HCT116 (cell line): ENCODE results near the gene DMWD. TPM values are rescaled to one million over a fixed set of nuclear protein-coding genes. Genes with fewer than 3 reads are reported as not detected.

ENCODE experiments used
- ATAC-seq: fragments of 200-7000 bp; cut with Tn5 transposase; 2 replicates; pipeline ENCODE4 v1.9.1; 2020; ENCODE audit warnings: mild to moderate bottlenecking, moderate library complexity
- BruUV-seq: library from RNA; stranded (reverse); fragments of 400-500 nt; replicated peaks from 2 replicates; lab custom pipeline; 2021; lab: Mats Ljungman, UMichigan
- CTCF ChIA-PET: fragments of 300-600 bp; sonication (Branson Sonifier 250); formaldehyde crosslinking; loops from one replicate; lab custom pipeline; 2021; ENCODE audit warnings: antibody characterized with exemption; lab: Charles Lee
- POLR2A ChIA-PET: fragments of 300-600, 350-600 bp; sonication (Branson Sonifier 250); formaldehyde crosslinking; loops from one replicate; lab custom pipeline; 2021; ENCODE audit warnings: antibody characterized with exemption; lab: Charles Lee
- RAD21 ChIA-PET, 2 experiments: fragments of 300-600 bp; sonication (Branson Sonifier 250); formaldehyde crosslinking; loops; one replicate each; lab custom pipeline; 2023; ENCODE audit warnings: low total read pairs in 2 of 2; ENCODE audit not compliant: uncharacterized antibody in 2 of 2, unreplicated experiment in 2 of 2, low non-redundant PET in 1 of 2; lab: Charles Lee
- DNase-seq: peaks from one replicate; pipeline ENCODE4 v3.0.0-alpha.2; 2010; ENCODE audit warnings: low read depth, low spot score
- H2AFZ ChIP-seq: fragments of 200-600 bp; shearing (Covaris generic), sonication (generic); 2 replicates; pipeline ENCODE4 v1.6.1; 2017; ENCODE audit warnings: low read depth, mixed run types, mixed read lengths, antibody characterized with exemption, low read length; ENCODE audit not compliant: poor library complexity, severe bottlenecking
- H3K27ac ChIP-seq: 2 replicates; pipeline ENCODE4 v1.5.1; 2012; ENCODE audit warnings: low read depth, low read length
- H3K27me3 ChIP-seq: fragments of 200-600 bp; sonication (generic); 2 replicates; pipeline ENCODE4 v1.6.1; 2016; ENCODE audit warnings: mixed run types, low read length, mixed read lengths; ENCODE audit not compliant: insufficient read depth
- H3K36me3 ChIP-seq, 2 experiments: fragments of 200-500 bp in 1 of 2; fragments of 200-600 bp in 1 of 2; sonication (Bioruptor generic) in 1 of 2; sonication (generic) in 1 of 2; 2 replicates each; pipeline versions ENCODE4 v1.5.1 to v1.6.1; 2014 to 2016; ENCODE audit warnings: low read length in 2 of 2, inconsistent platforms in 1 of 2, mixed read lengths in 1 of 2, mixed run types in 1 of 2; ENCODE audit not compliant: insufficient read depth in 2 of 2, control insufficient read depth in 1 of 2
- H3K4me1 ChIP-seq, 2 experiments: fragments of 200-600 bp in 1 of 2; sonication (generic) in 1 of 2; 2 replicates each; pipeline versions ENCODE4 v1.5.1 to v1.6.1; 2012 to 2017; ENCODE audit warnings: low read length in 2 of 2, inconsistent platforms in 1 of 2, mild to moderate bottlenecking in 1 of 2, mixed read lengths in 1 of 2, mixed run types in 1 of 2, moderate library complexity in 1 of 2; ENCODE audit not compliant: insufficient read depth in 2 of 2, control insufficient read depth in 1 of 2
- H3K4me2 ChIP-seq: fragments of 200-600 bp; sonication (generic); 2 replicates; pipeline ENCODE4 v1.6.1; 2017; ENCODE audit warnings: mixed run types, low read length, mixed read lengths
- H3K4me3 ChIP-seq, 2 experiments: fragments of 200-600 bp in 1 of 2; sonication (generic) in 1 of 2; replicated peaks in 1 of 2; 2 replicates each; pipeline ENCODE4 v1.5.1; 2011 to 2016; ENCODE audit warnings: low read length in 2 of 2, control low read depth in 1 of 2, low read depth in 1 of 2, mild to moderate bottlenecking in 1 of 2, mixed read lengths in 1 of 2, mixed run types in 1 of 2
- H3K79me2 ChIP-seq: fragments of 200-600 bp; sonication (generic); 2 replicates; pipeline ENCODE4 v1.6.1; 2017; ENCODE audit warnings: mild to moderate bottlenecking, mixed run types, low read length, moderate library complexity, mixed read lengths; ENCODE audit not compliant: insufficient read depth
- H3K9ac ChIP-seq: fragments of 200-600 bp; sonication (generic); 2 replicates; pipeline ENCODE4 v1.6.1; 2016; ENCODE audit warnings: low read length, mixed read lengths
- H3K9me2 ChIP-seq: fragments of 200-600 bp; sonication (generic), shearing (Covaris generic); 2 replicates; pipeline ENCODE4 v1.6.1; 2017; ENCODE audit warnings: mixed run types, mild to moderate bottlenecking, moderate library complexity; ENCODE audit not compliant: insufficient read depth
- H3K9me3 ChIP-seq, 2 experiments: fragments of 200-500 bp in 1 of 2; fragments of 200-600 bp in 1 of 2; sonication (Bioruptor generic) in 1 of 2; sonication (generic) in 1 of 2; 2 replicates each; pipeline ENCODE4 v1.6.1; 2014 to 2017; ENCODE audit warnings: low read length in 2 of 2, mixed read lengths in 2 of 2, inconsistent platforms in 1 of 2, low read depth in 1 of 2, mild to moderate bottlenecking in 1 of 2, mixed run types in 1 of 2, moderate library complexity in 1 of 2; ENCODE audit not compliant: control insufficient read depth in 1 of 2, insufficient read depth in 1 of 2
- H4K20me1 ChIP-seq: fragments of 200-600 bp; sonication (generic), shearing (Covaris generic); 2 replicates; pipeline ENCODE4 v1.6.1; 2017; ENCODE audit warnings: mixed run types, mild to moderate bottlenecking, moderate library complexity; ENCODE audit not compliant: insufficient read depth
- CBX3 ChIP-seq: IDR thresholded peaks from 2 replicates; pipeline ENCODE4 v1.6.1; 2012; ENCODE audit warnings: low read depth
- CEBPB ChIP-seq: IDR thresholded peaks from 2 replicates; pipeline ENCODE4 v1.6.1; 2012; ENCODE audit warnings: low read depth
- EGR1 ChIP-seq: IDR thresholded peaks from 2 replicates; pipeline ENCODE4 v1.6.1; 2012; ENCODE audit warnings: low read depth
- ELF1 ChIP-seq: IDR thresholded peaks from 2 replicates; pipeline ENCODE4 v1.6.1; 2012; ENCODE audit warnings: low read depth, borderline replicate concordance
- EZH2 ChIP-seq: fragments of 200-600 bp; sonication (generic); IDR thresholded peaks from 2 replicates; pipeline ENCODE4 v1.6.1; 2017; ENCODE audit warnings: antibody characterized with exemption, mixed run types
- EZH2phosphoT487 ChIP-seq: fragments of 200-600 bp; IDR thresholded peaks from 2 replicates; pipeline ENCODE4 v1.6.1; 2018; ENCODE audit warnings: antibody characterized with exemption, borderline replicate concordance
- JUND ChIP-seq: IDR thresholded peaks from 2 replicates; pipeline ENCODE4 v1.6.1; 2012
- POLR2A ChIP-seq: IDR thresholded peaks from 2 replicates; pipeline ENCODE4 v1.7.0; 2011; ENCODE audit warnings: borderline replicate concordance; ENCODE audit not compliant: insufficient read depth, insufficient read length; ENCODE audit errors: extremely low read depth
- POLR2AphosphoS5 ChIP-seq: IDR thresholded peaks from 2 replicates; pipeline ENCODE4 v1.6.1; 2011; ENCODE audit warnings: mild to moderate bottlenecking, low read depth, low read length, moderate library complexity
- RAD21 ChIP-seq: IDR thresholded peaks from 2 replicates; pipeline ENCODE4 v1.6.1; 2012; ENCODE audit warnings: low read depth, mild to moderate bottlenecking
- SIN3A ChIP-seq: IDR thresholded peaks from 2 replicates; pipeline ENCODE4 v1.6.1; 2012; ENCODE audit warnings: low read depth
- SP1 ChIP-seq: IDR thresholded peaks from 2 replicates; pipeline ENCODE4 v1.6.1; 2012; ENCODE audit warnings: low read depth
- SRF ChIP-seq: IDR thresholded peaks from 2 replicates; pipeline ENCODE4 v1.6.1; 2012; ENCODE audit warnings: low read depth
- TCF7L2 ChIP-seq: IDR thresholded peaks from 2 replicates; pipeline ENCODE4 v1.7.0; 2011; ENCODE audit warnings: borderline replicate concordance, inconsistent platforms; ENCODE audit not compliant: insufficient read depth, insufficient read length; ENCODE audit errors: extremely low read depth
- ZNF274 ChIP-seq: fragments of 200-500 bp; sonication (Bioruptor generic); IDR thresholded peaks from 2 replicates; pipeline ENCODE4 v1.6.1; 2014; ENCODE audit warnings: mild to moderate bottlenecking, low read depth, low read length, inconsistent platforms
- intact Hi-C: fragments of 100-400 bp; cut with micrococcal nuclease; formaldehyde crosslinking; loops from 2 replicates; pipeline ENCODE4 v1.10.0; 2022
- total RNA-seq: library from RNA; stranded (reverse); gene quantifications from one replicate; pipeline ENCODE4 v1.2.1, GENCODE V29; 2021; ENCODE audit not compliant: unreplicated experiment
- TF ChIP-seq, protein P1 (sequence below): IDR thresholded peaks from 2 replicates; pipeline ENCODE4 v1.6.1; 2012; ENCODE audit warnings: low read depth
- TF ChIP-seq, protein P2 (sequence below): IDR thresholded peaks from 2 replicates; pipeline ENCODE4 v1.6.1; 2012
- TF ChIP-seq, protein P3 (sequence below): IDR thresholded peaks from 2 replicates; pipeline ENCODE4 v1.6.1; 2011; ENCODE audit warnings: mild to moderate bottlenecking, low read length, moderate library complexity; ENCODE audit not compliant: insufficient replicate concordance; ENCODE audit errors: extremely low read depth
- TF ChIP-seq, protein P4 (sequence below): IDR thresholded peaks from 2 replicates; pipeline ENCODE4 v1.6.1; 2012

DMWD gene
- total RNA-seq, 1 experiment from 2014 or later = 56.8 TPM

- no peaks in the 10 kb centered on the region for H3K36me3 ChIP-seq
- ATAC-seq (no peak), DNase-seq (no peak)
- H3K9me3 ChIP-seq = no peaks in the 10 kb centered on the region
- intact Hi-C loops = no loop called here
- H3K4me2 ChIP-seq = no peak overlapping the region
- ChIA-PET CTCF (no interaction called here), RAD21 (no interaction called here), POLR2A (no interaction called here)
- no peak overlapping the region for H3K9ac ChIP-seq
- no peak for TF ChIP-seq ELF1
- TF ChIP-seq, protein P1, sequence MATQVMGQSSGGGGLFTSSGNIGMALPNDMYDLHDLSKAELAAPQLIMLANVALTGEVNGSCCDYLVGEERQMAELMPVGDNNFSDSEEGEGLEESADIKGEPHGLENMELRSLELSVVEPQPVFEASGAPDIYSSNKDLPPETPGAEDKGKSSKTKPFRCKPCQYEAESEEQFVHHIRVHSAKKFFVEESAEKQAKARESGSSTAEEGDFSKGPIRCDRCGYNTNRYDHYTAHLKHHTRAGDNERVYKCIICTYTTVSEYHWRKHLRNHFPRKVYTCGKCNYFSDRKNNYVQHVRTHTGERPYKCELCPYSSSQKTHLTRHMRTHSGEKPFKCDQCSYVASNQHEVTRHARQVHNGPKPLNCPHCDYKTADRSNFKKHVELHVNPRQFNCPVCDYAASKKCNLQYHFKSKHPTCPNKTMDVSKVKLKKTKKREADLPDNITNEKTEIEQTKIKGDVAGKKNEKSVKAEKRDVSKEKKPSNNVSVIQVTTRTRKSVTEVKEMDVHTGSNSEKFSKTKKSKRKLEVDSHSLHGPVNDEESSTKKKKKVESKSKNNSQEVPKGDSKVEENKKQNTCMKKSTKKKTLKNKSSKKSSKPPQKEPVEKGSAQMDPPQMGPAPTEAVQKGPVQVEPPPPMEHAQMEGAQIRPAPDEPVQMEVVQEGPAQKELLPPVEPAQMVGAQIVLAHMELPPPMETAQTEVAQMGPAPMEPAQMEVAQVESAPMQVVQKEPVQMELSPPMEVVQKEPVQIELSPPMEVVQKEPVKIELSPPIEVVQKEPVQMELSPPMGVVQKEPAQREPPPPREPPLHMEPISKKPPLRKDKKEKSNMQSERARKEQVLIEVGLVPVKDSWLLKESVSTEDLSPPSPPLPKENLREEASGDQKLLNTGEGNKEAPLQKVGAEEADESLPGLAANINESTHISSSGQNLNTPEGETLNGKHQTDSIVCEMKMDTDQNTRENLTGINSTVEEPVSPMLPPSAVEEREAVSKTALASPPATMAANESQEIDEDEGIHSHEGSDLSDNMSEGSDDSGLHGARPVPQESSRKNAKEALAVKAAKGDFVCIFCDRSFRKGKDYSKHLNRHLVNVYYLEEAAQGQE = no peak
- no peak for TF ChIP-seq POLR2AphosphoS5
- no peak for TF ChIP-seq TCF7L2
- TF ChIP-seq CEBPB = no peak
- no peak for TF ChIP-seq JUND
- TF ChIP-seq EZH2phosphoT487 = no peak
- no peak for TF ChIP-seq SP1
- TF ChIP-seq, protein P2, sequence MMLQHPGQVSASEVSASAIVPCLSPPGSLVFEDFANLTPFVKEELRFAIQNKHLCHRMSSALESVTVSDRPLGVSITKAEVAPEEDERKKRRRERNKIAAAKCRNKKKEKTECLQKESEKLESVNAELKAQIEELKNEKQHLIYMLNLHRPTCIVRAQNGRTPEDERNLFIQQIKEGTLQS = no peak
- no peak for TF ChIP-seq ZNF274
- TF ChIP-seq, protein P3, sequence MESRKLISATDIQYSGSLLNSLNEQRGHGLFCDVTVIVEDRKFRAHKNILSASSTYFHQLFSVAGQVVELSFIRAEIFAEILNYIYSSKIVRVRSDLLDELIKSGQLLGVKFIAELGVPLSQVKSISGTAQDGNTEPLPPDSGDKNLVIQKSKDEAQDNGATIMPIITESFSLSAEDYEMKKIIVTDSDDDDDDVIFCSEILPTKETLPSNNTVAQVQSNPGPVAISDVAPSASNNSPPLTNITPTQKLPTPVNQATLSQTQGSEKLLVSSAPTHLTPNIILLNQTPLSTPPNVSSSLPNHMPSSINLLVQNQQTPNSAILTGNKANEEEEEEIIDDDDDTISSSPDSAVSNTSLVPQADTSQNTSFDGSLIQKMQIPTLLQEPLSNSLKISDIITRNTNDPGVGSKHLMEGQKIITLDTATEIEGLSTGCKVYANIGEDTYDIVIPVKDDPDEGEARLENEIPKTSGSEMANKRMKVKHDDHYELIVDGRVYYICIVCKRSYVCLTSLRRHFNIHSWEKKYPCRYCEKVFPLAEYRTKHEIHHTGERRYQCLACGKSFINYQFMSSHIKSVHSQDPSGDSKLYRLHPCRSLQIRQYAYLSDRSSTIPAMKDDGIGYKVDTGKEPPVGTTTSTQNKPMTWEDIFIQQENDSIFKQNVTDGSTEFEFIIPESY = no peak
- no peak for TF ChIP-seq SRF
- TF ChIP-seq SIN3A = no peak
- TF ChIP-seq, protein P4, sequence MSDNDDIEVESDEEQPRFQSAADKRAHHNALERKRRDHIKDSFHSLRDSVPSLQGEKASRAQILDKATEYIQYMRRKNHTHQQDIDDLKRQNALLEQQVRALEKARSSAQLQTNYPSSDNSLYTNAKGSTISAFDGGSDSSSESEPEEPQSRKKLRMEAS = no peak
- no peak for TF ChIP-seq EZH2
- TF ChIP-seq CBX3 = no peak
- no peak for TF ChIP-seq EGR1
- TF ChIP-seq POLR2A = no peak
- TF ChIP-seq RAD21 = no peak
- H3K4me3 ChIP-seq = no peak overlapping the region
- H3K27me3 ChIP-seq = no peaks in the 10 kb centered on the region
- no peaks in the 10 kb centered on the region for H3K79me2 ChIP-seq
- H2AFZ ChIP-seq = no peak overlapping the region
- H4K20me1 ChIP-seq = no peaks in the 10 kb centered on the region
- no peaks in the 10 kb centered on the region for H3K9me2 ChIP-seq
- no TSS peak for BruUV-seq
- peaks cover 10 to 41% of the 10 kb centered on the region in 2 experiments for H3K4me1 ChIP-seq
- no peak overlapping the region; the same call in 1 of the 2 replicates for H3K27ac ChIP-seq
These were observed 26.8 kb downstream of the DMWD start for GRCh38 chr19:45765702-45766295.
